Suprapubic skin (tissue), 4 donors: ENCODE data around the gene NSMCE1. TPM values are rescaled to one million over a fixed set of nuclear protein-coding genes. Genes with fewer than 3 reads are reported as not detected.

Experiments used
- DNase-seq, 2 donors: peaks; one replicate each; pipeline ENCODE4 v3.0.0-alpha.2; 2019; ENCODE audit warnings: low spot score in 2 of 2
- H3K27ac ChIP-seq: fragments of 200-600 bp; sonication (generic); one replicate; pipeline ENCODE4 v1.5.1; 2019
- H3K27me3 ChIP-seq: fragments of 200-600 bp; sonication (generic); one replicate; pipeline ENCODE4 v1.5.1; 2019
- H3K36me3 ChIP-seq: fragments of 200-600 bp; sonication (generic); one replicate; pipeline ENCODE4 v1.5.1; 2019
- H3K4me1 ChIP-seq: fragments of 200-600 bp; sonication (generic); one replicate; pipeline ENCODE4 v1.5.1; 2019
- H3K4me3 ChIP-seq: fragments of 200-600 bp; sonication (generic); one replicate; pipeline ENCODE4 v1.5.1; 2019; ENCODE audit warnings: mild to moderate bottlenecking
- H3K9me3 ChIP-seq: fragments of 200-600 bp; sonication (generic); one replicate; pipeline ENCODE4 v1.5.1; 2019
- CTCF ChIP-seq, 2 donors: fragments of 200-600 bp in 1 of 2; fragments of 450-650 bp in 1 of 2; sonication (generic) in 1 of 2; IDR thresholded peaks; one replicate each; pipeline ENCODE4 v1.5.1; 2016 to 2019; ENCODE audit warnings: antibody characterized with exemption in 2 of 2, mild to moderate bottlenecking in 1 of 2, moderate library complexity in 1 of 2
- EP300 ChIP-seq: sonication (generic); formaldehyde crosslinking; IDR thresholded peaks from one replicate; pipeline ENCODE4 v1.6.1; 2017; ENCODE audit warnings: antibody characterized with exemption
- POLR2A ChIP-seq, 2 donors: fragments of 450-650 bp; IDR thresholded peaks; one replicate each; pipeline ENCODE4 v1.6.1; 2017; ENCODE audit warnings: antibody characterized with exemption in 2 of 2, mild to moderate bottlenecking in 2 of 2, moderate library complexity in 2 of 2
- POLR2AphosphoS5 ChIP-seq, 3 donors: sonication (generic); formaldehyde crosslinking; IDR thresholded peaks; one replicate each; pipeline ENCODE4 v1.6.1; 2017; ENCODE audit warnings: antibody characterized with exemption in 3 of 3
- WGBS: methylation state at CpG from one replicate; pipeline ENCODE4 v1.1.5; 2018; 5-methylcytosine and 5-hydroxymethylcytosine counted together
- total RNA-seq, 4 donors: library from RNA; depleted of rRNA; stranded (reverse); fragments of >200 nt; gene quantifications; one replicate each; pipeline ENCODE4 v1.1.0, GENCODE V29; 2016

Gene NSMCE1
- total RNA-seq, 4 donors from 2014 or later: 23.0 to 32.2 (median 29.3) TPM

DNA sequence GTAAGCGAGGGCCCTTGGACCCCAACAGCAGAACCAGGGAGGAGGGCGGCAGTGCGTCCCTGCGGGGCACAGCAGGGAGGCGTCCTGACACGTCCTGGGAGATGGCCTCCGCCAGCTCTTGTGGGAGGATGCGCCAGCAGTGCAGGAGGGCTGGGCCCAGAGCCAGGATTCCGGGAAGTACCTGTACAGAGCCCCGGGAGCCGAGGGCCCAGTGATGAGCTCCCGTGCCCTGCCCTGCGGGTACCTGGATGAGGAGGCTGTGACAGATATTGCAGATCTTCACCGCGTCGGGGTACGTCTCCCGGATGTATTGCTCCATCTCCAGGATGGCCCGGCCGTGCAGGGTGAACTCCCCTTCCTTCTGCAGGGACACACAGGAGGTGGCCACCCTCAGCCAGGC, 42.1 kb downstream of the NSMCE1 start:
- no peak for TF ChIP-seq POLR2AphosphoS5 (IDR thresholded peaks at IDR 0.05)
- no peak for TF ChIP-seq POLR2A (IDR thresholded peaks at IDR 0.05)
- TF ChIP-seq EP300: no peak
- no peak for TF ChIP-seq CTCF (IDR thresholded peaks at IDR 0.05)
- H3K27me3 ChIP-seq: no peaks in the 10 kb centered on the region
- H3K27ac ChIP-seq: no peak overlapping the region
- peaks cover 28% of the 10 kb centered on the region for H3K4me1 ChIP-seq
- peaks cover 10% of the 10 kb centered on the region for H3K36me3 ChIP-seq
- H3K9me3 ChIP-seq: no peaks in the 10 kb centered on the region
- no peak for DNase-seq
- no peak overlapping the region for H3K4me3 ChIP-seq
- WGBS: 35% methylated on average over 12 of the region's 20 CpGs

DNA sequence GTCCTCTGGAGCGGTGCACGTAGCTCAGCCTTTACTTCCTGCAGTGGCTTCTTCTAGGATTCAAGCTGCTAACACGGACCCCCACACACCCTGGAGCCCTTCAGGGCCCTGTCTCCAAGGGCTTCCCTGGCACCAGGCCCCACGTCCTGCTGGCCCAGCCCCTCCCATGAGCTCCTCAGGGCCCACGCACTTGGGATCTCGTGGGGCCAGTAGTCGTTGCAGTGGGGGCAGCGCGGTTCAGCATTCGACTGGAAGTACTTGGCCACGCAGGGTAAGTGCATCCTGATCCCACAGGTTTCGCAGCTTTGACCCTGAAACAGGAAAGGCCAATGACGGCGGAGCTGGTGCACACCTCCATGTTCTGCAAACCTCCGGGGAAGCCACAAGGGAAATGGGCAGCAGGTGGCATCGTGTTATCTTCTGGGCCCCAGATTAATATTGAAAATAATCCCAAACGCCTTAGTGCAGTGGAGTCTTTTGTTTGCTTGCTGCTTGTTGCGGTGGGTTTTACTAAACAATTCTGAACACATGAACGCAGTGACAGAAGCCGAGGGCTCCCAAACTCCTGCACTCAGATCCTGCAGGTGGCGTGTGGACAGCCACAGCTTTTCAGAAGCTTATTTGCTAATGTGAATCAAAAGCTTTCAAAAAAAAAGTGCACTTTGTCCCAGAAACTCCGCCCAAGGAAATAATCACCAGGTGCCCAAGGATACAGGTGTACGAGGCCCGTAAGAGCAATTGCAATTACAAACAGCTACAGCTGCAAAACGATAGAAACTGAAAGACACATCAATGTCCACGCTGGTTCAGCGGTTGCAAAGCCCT, 42.8 kb downstream of the NSMCE1 start:
- 76% methylated on average over 25 of the region's 27 CpGs for WGBS
- no peak for DNase-seq
- Histone ChIP-seq H3K9me3 (no peaks in the 10 kb centered on the region), H3K4me3 (no peak overlapping the region), H3K36me3 (peaks cover 12% of the 10 kb centered on the region), H3K27ac (no peak overlapping the region), H3K27me3 (no peaks in the 10 kb centered on the region), H3K4me1 (peaks cover 28% of the 10 kb centered on the region)
- TF ChIP-seq EP300 (no peak), POLR2AphosphoS5 (IDR thresholded peaks at IDR 0.05) (no peak), CTCF (IDR thresholded peaks at IDR 0.05) (no peak), POLR2A (IDR thresholded peaks at IDR 0.05) (no peak)

DNA sequence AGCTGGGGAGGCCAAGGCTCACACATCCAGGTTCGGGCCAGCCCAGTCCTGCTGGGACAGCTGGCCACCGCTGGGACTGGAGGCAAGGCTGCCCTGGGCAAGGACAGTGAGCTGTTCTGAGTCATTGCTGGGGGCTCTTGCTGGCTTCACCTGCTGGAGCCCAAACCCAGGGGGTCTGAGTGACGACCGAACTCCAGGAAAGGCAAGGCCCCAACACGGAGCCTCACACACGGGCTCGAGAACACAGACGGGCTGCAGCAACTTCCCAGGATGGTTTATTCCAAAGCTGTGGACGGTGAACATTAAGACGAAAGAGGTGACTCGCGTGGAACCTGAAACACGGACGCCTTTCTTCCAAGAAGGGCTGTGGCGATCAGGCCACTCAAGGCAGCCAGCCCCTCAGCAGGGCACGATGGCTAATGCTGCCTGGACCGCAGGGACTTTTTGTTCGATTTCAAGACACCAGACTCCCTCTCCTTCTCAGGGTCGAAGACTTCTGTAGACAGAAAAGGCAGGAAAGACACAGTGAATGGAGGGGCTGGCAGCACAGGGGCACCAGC, 43.8 kb downstream of the NSMCE1 start:
- Histone ChIP-seq H3K4me1 (peaks cover 21% of the 10 kb centered on the region), H3K9me3 (no peaks in the 10 kb centered on the region), H3K36me3 (peaks cover 4% of the 10 kb centered on the region), H3K4me3 (no peak overlapping the region), H3K27ac (no peak overlapping the region), H3K27me3 (no peaks in the 10 kb centered on the region)
- 84% methylated on average over 17 of the region's 19 CpGs for WGBS
- TF ChIP-seq POLR2AphosphoS5 (IDR thresholded peaks at IDR 0.05): no peak
- TF ChIP-seq EP300: no peak
- TF ChIP-seq CTCF (IDR thresholded peaks at IDR 0.05): no peak
- TF ChIP-seq POLR2A (IDR thresholded peaks at IDR 0.05): no peak
- DNase-seq: no peak

GRCh38 chr16:27224271-27224737, 44.3 kb downstream of the NSMCE1 start:
- DNase-seq: no peak
- Histone ChIP-seq H3K27ac (no peak overlapping the region), H3K27me3 (no peaks in the 10 kb centered on the region), H3K9me3 (no peaks in the 10 kb centered on the region), H3K4me3 (no peak overlapping the region), H3K36me3 (peaks cover 4% of the 10 kb centered on the region), H3K4me1 (peaks cover 21% of the 10 kb centered on the region)
- 83% methylated on average over 8 of the region's 14 CpGs for whole genome bisulfite sequencing
- TF ChIP-seq POLR2A (IDR thresholded peaks at IDR 0.05): no peak

DNA sequence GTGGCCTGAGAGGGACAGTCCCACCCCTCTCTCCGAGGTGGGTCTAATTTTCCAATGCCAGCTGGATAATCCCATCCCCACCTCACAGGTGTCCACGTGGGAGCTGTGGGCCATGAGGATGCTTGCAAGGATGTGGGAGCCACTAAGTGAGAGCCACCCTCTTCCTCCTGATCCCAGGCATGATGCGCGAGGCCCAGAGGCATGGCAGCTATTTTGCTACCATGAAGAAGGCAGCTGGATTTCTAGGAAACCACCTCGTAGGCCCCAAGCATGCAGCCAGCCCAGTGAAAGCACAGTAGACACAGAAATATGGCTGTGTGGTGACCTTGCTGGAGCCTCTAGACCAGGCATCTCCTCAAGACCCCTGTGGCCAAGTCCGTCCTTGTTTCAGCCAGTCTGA, 44.9 kb downstream of the NSMCE1 start:
- Histone ChIP-seq H3K9me3 (no peaks in the 10 kb centered on the region), H3K4me1 (peaks cover 21% of the 10 kb centered on the region), H3K36me3 (peaks cover 4% of the 10 kb centered on the region), H3K27ac (no peak overlapping the region), H3K4me3 (no peak overlapping the region), H3K27me3 (no peaks in the 10 kb centered on the region)
- DNase-seq: no peak
- no peak for TF ChIP-seq EP300
- no peak for TF ChIP-seq CTCF (IDR thresholded peaks at IDR 0.05)
- no peak for TF ChIP-seq POLR2AphosphoS5 (IDR thresholded peaks at IDR 0.05)
- no peak for TF ChIP-seq POLR2A (IDR thresholded peaks at IDR 0.05)
- 100% methylated on average over 1 of the region's 6 CpGs for WGBS
